ENCODE measurements around the gene FER.

FER gene

GRCh38 chr5:108953940-108954339, 206.2 kb downstream of the FER start:
- Histone ChIP-seq H3K27me3 (ENCODE audit: insufficient read depth, poor library complexity, severe bottlenecking) (no peaks in the 10 kb centered on the region), H3K4me3 (replicated peaks; ENCODE audit: insufficient read depth, low read length) (no peak overlapping the region), H3K27ac (replicated peaks) (no peak overlapping the region)
- no peak for DNase-seq (ENCODE audit: low read depth in 1 of 2, low spot score in 1 of 2)
- TF ChIP-seq CTCF (IDR thresholded peaks at IDR 0.05; ENCODE audit: insufficient read depth, low read length) (no peak), POLR2AphosphoS5 (IDR thresholded peaks at IDR 0.05; ENCODE audit: low read depth) (no peak), SPI1 (IDR thresholded peaks at IDR 0.05; ENCODE audit: borderline replicate concordance, low read depth) (no peak), GABPA (IDR thresholded peaks at IDR 0.05; ENCODE audit: low read depth) (no peak), REST (IDR thresholded peaks at IDR 0.05; ENCODE audit: insufficient replicate concordance, low read depth) (no peak)

- DNase-seq (ENCODE audit: low read depth in 1 of 2, low spot score in 1 of 2) = no peak
- no peak overlapping the region for H3K27ac ChIP-seq (replicated peaks)
- no peak overlapping the region for H3K4me3 ChIP-seq (replicated peaks; ENCODE audit: insufficient read depth, low read length)
- no peak for TF ChIP-seq POLR2AphosphoS5 (IDR thresholded peaks at IDR 0.05; ENCODE audit: low read depth)
- TF ChIP-seq GABPA (IDR thresholded peaks at IDR 0.05; ENCODE audit: low read depth) = no peak
- no peak for TF ChIP-seq REST (IDR thresholded peaks at IDR 0.05; ENCODE audit: insufficient replicate concordance, low read depth)
- TF ChIP-seq SPI1 (IDR thresholded peaks at IDR 0.05; ENCODE audit: borderline replicate concordance, low read depth) = no peak
- no peak for TF ChIP-seq CTCF (IDR thresholded peaks at IDR 0.05; ENCODE audit: insufficient read depth, low read length)
- no peaks in the 10 kb centered on the region for H3K27me3 ChIP-seq (ENCODE audit: insufficient read depth, poor library complexity, severe bottlenecking)
Measured at GRCh38 chr5:108957333-108957732, 209.6 kb downstream of the FER start.

DNA sequence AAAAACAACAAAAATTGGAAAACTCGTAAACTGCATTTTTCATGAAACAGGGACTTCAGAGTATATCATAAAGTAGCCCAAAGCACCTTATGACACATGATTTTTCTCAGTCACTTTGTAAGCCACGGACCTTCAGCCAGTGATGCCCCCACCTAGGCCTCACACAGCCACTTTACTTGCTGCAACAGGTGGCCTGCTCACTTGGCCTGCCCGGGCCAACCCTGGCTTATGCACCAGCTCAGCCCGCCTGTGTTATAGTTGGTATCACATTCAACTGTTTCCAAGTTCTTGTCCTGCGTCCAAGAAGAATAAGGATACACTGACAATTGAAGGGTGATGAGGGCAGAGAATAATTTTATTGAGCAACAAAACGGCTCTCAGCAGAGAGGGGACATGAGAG, 219.2 kb downstream of the FER start:
- no peak overlapping the region for H3K4me3 ChIP-seq (replicated peaks; ENCODE audit: insufficient read depth, low read length)
- TF ChIP-seq CTCF (IDR thresholded peaks at IDR 0.05; ENCODE audit: insufficient read depth, low read length) (no peak), GABPA (IDR thresholded peaks at IDR 0.05; ENCODE audit: low read depth) (no peak), REST (IDR thresholded peaks at IDR 0.05; ENCODE audit: insufficient replicate concordance, low read depth) (no peak), POLR2AphosphoS5 (IDR thresholded peaks at IDR 0.05; ENCODE audit: low read depth) (no peak), SPI1 (IDR thresholded peaks at IDR 0.05; ENCODE audit: borderline replicate concordance, low read depth) (no peak)
- H3K27me3 ChIP-seq (ENCODE audit: insufficient read depth, poor library complexity, severe bottlenecking) = no peaks in the 10 kb centered on the region
- no peak overlapping the region for H3K27ac ChIP-seq (replicated peaks)
- DNase-seq (ENCODE audit: low read depth in 1 of 2, low spot score in 1 of 2) = no peak

Data from HL-60 (cell line).